Ectodermal cell (in vitro differentiated cells): ENCODE measurements around the gene CCDC47.
"Not testable (repeated sequence)": the region's sequence is repeated elsewhere in the genome, so short reads cannot be mapped to it uniquely, and the experiment has no call there.

Source experiments
- H3K27ac ChIP-seq: 2 replicates; pipeline ENCODE4 v1.7.0; 2013; ENCODE audit warnings: mild to moderate bottlenecking, low read depth, low read length; ENCODE audit not compliant: insufficient read depth, poor library complexity, severe bottlenecking
- H3K27me3 ChIP-seq: 2 replicates; pipeline ENCODE4 v1.7.0; 2013; ENCODE audit warnings: mild to moderate bottlenecking, low read length; ENCODE audit not compliant: insufficient read depth, control insufficient read depth, poor library complexity, severe bottlenecking
- H3K36me3 ChIP-seq: one replicate; pipeline ENCODE4 v1.7.0; 2013; ENCODE audit warnings: low read length; ENCODE audit not compliant: control insufficient read depth, insufficient read depth
- H3K4me1 ChIP-seq: one replicate; pipeline ENCODE4 v1.7.0; 2013; ENCODE audit warnings: low read length; ENCODE audit not compliant: control insufficient read depth, insufficient read depth
- H3K4me3 ChIP-seq: 2 replicates; pipeline ENCODE4 v1.7.0; 2013; ENCODE audit warnings: low read depth, low read length, control low read depth; ENCODE audit not compliant: insufficient read depth
- H3K9me3 ChIP-seq: 2 replicates; pipeline ENCODE4 v1.7.0; 2013; ENCODE audit warnings: mild to moderate bottlenecking, low read length, moderate library complexity; ENCODE audit not compliant: control insufficient read depth
- WGBS, 2 experiments: methylation state at CpG; one replicate each; pipeline ENCODE4 v1.1.7; 2013; ENCODE audit warnings: missing lambda C conversion rate in 2 of 2; 5-methylcytosine and 5-hydroxymethylcytosine counted together

Gene CCDC47

GRCh38 chr17:63740464-63741142, 32.8 kb downstream of the CCDC47 start:
- Histone ChIP-seq H3K9me3 (no peaks in the 10 kb centered on the region), H3K36me3 (no peaks in the 10 kb centered on the region), H3K27ac (no peak overlapping the region), H3K27me3 (no peaks in the 10 kb centered on the region), H3K4me3 (peak overlapping the region; percentile 77), H3K4me1 (peaks cover 3% of the 10 kb centered on the region)
- 41 to 53% methylated on average over 8 to 12 of the region's 12 CpGs for WGBS, 2 experiments

GRCh38 chr17:63735691-63736090, 37.7 kb downstream of the CCDC47 start:
- H3K4me1 ChIP-seq = peaks cover 3% of the 10 kb centered on the region
- no peaks in the 10 kb centered on the region for H3K9me3 ChIP-seq
- no peak overlapping the region for H3K4me3 ChIP-seq
- no peaks in the 10 kb centered on the region for H3K27me3 ChIP-seq
- WGBS, 2 experiments = 93% methylated on average over 8 of the region's 8 CpGs
- no peaks in the 10 kb centered on the region for H3K36me3 ChIP-seq
- H3K27ac ChIP-seq = no peak overlapping the region

GRCh38 chr17:63722403-63722802, 51.0 kb downstream of the CCDC47 start:
- no peaks in the 10 kb centered on the region for H3K27me3 ChIP-seq
- H3K4me1 ChIP-seq = no peaks in the 10 kb centered on the region
- peaks cover 3% of the 10 kb centered on the region for H3K36me3 ChIP-seq
- 89 to 90% methylated on average over 2 of the region's 2 CpGs for WGBS, 2 experiments
- no peak overlapping the region for H3K27ac ChIP-seq
- H3K9me3 ChIP-seq = no peaks in the 10 kb centered on the region
- no peak overlapping the region for H3K4me3 ChIP-seq

GRCh38 chr17:63720194-63720593, 53.2 kb downstream of the CCDC47 start:
- H3K4me1 ChIP-seq, H3K36me3 ChIP-seq, H3K27ac ChIP-seq, H3K27me3 ChIP-seq, H3K4me3 ChIP-seq, H3K9me3 ChIP-seq: not testable (repeated sequence)
- WGBS, 2 experiments = 94% methylated on average over 5 of the region's 5 CpGs

- H3K4me1 ChIP-seq = no peaks in the 10 kb centered on the region
- H3K27me3 ChIP-seq = no peaks in the 10 kb centered on the region
- H3K9me3 ChIP-seq = no peaks in the 10 kb centered on the region
- H3K36me3 ChIP-seq = peaks cover 3% of the 10 kb centered on the region
- WGBS, 2 experiments = 91 to 92% methylated on average over 5 of the region's 5 CpGs
- H3K27ac ChIP-seq = no peak overlapping the region
- no peak overlapping the region for H3K4me3 ChIP-seq
These were observed 54.4 kb downstream of the CCDC47 start for GRCh38 chr17:63718988-63719387.

GRCh38 chr17:63716426-63716825, 57.0 kb downstream of the CCDC47 start:
- Histone ChIP-seq H3K4me1 (no peaks in the 10 kb centered on the region), H3K9me3 (no peaks in the 10 kb centered on the region), H3K4me3 (no peak overlapping the region), H3K27me3 (no peaks in the 10 kb centered on the region), H3K36me3 (peaks cover 15% of the 10 kb centered on the region), H3K27ac (no peak overlapping the region)
- WGBS, 2 experiments = 93 to 95% methylated on average over 3 of the region's 3 CpGs

GRCh38 chr17:63714550-63715277, 58.7 kb downstream of the CCDC47 start:
- no peaks in the 10 kb centered on the region for H3K27me3 ChIP-seq
- 92 to 94% methylated on average over 10 of the region's 10 CpGs for WGBS, 2 experiments
- no peaks in the 10 kb centered on the region for H3K4me1 ChIP-seq
- no peak overlapping the region for H3K4me3 ChIP-seq
- H3K27ac ChIP-seq = no peak overlapping the region
- H3K36me3 ChIP-seq = peaks cover 18% of the 10 kb centered on the region
- no peaks in the 10 kb centered on the region for H3K9me3 ChIP-seq

GRCh38 chr17:63709110-63709509, 64.3 kb downstream of the CCDC47 start:
- WGBS, 2 experiments = 96 to 97% methylated on average over 6 of the region's 6 CpGs
- Histone ChIP-seq H3K27me3 (no peaks in the 10 kb centered on the region), H3K9me3 (no peaks in the 10 kb centered on the region), H3K27ac (no peak overlapping the region), H3K36me3 (peaks cover 21% of the 10 kb centered on the region), H3K4me3 (no peak overlapping the region), H3K4me1 (no peaks in the 10 kb centered on the region)

- H3K27ac ChIP-seq = no peak overlapping the region
- peaks cover 12% of the 10 kb centered on the region for H3K36me3 ChIP-seq
- no peaks in the 10 kb centered on the region for H3K9me3 ChIP-seq
- 93% methylated on average over 11 of the region's 11 CpGs for WGBS, 2 experiments
- no peak overlapping the region for H3K4me3 ChIP-seq
- H3K4me1 ChIP-seq = peaks cover 5% of the 10 kb centered on the region
- H3K27me3 ChIP-seq = no peaks in the 10 kb centered on the region
These were observed 66.2 kb downstream of the CCDC47 start for GRCh38 chr17:63707151-63707550.

GRCh38 chr17:63706336-63707082, 66.9 kb downstream of the CCDC47 start:
- Histone ChIP-seq H3K27ac (no peak overlapping the region), H3K4me1 (peaks cover 5% of the 10 kb centered on the region), H3K9me3 (no peaks in the 10 kb centered on the region), H3K27me3 (no peaks in the 10 kb centered on the region), H3K36me3 (peaks cover 6% of the 10 kb centered on the region), H3K4me3 (no peak overlapping the region)
- WGBS, 2 experiments = 92 to 94% methylated on average over 7 of the region's 7 CpGs
